K562 treated with DMSO at 1 percent for 4 hours (cell line): Measurements from ENCODE around the gene C14orf119. TPM values are rescaled to one million over a fixed set of nuclear protein-coding genes. Genes with fewer than 3 reads are reported as not detected.

ENCODE experiments used
- total RNA-seq: library from RNA; unstranded; fragments of 300-600 nt; gene quantifications from 2 replicates; pipeline ENCODE4 v1.2.3, GENCODE V29; 2022; ENCODE audit not compliant: insufficient read depth

C14orf119 gene, protein sequence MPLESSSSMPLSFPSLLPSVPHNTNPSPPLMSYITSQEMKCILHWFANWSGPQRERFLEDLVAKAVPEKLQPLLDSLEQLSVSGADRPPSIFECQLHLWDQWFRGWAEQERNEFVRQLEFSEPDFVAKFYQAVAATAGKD
- 37.4 and 41.8 TPM in 2 replicates for total RNA-seq

DNA sequence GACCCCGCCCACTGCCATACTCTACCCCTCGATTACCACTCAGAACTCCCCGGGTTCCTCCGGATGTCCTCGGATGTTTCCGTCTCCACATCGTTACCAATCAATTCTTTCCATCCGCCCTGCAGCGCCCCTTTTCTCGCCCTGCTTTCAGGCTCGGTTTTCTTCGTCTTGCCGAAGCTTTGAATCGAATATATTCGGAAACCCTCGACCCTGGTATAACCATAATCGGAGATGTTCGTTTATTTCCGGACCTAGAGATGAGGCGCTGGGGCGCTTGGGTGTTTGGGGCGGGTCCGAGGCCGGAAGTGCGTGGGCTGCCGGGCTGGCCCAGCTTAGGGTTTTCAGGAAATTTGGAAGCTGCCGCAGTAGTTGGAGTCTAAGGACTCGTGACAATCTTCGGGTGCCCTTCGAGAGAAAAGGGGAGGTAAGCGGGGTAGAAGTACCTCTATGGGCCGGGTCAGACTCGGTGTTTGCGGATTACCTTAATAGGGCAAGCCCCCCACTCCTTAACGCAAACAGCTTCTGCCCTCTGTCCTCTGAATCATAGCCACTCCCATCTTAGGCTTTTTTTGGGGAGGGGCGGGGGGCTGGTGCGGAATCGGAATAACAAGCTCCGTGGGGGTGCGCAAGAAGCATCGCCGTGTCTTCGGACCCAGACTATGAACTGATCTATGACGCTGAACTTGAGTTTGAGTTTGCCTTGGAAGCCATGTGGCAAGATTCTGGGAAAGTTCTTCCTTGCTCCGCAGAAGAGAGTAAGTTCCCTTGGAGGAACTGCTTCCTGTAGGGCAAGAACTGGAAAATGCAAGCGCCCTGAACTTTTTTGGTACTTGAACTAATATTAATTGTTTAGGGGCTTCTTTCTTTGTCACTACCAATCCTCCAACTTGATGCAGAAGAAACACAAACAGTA lies at the start of gene C14orf119:
Gene C14orf119, plus strand, starts transcription at position 310 of the 913 bp plus-strand sequence. CDS start 2,154 bp downstream, outside the sequence.

DNA sequence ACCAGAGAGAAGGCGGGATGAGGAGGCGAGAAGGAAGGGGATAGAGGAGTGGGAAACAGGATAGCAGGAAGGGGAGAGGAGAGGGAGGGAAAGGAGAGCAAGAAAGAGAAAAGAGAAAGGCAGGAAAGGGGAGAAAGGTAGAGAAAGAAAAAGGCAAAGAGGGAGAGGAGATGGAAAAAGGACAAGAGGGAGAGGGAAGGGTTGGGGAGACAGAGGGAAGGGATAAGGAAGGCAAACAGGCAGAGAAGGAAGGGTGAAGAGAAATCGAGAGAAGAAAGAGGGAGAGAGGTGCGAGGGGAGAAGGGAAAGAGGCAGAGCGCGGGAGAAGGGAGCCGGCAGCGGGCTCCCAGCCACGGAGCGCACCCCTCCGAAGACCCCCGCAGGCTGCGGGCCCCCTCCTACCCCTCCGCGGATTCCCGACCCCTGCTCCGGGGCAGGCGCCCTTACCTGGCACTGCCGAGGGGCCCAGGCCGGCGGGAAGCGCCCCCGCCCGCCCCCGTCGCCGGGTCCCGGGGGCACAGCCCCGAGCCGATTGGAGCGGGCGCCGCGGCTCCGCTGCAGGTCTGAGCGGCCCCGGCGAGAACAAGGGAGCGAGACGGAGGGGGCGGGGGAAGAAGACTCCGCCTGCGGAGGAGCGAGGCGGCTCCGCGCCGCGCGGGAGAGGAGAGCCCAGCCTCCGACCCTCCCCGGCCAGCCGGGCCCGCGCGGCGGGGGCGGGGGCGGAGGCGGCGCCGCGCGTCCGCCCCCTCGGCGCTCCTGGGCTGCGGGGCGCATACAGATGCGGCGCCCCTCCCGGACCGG lies 38.1 kb upstream of the C14orf119 start, which contains the start of gene CDH24:
Gene CDH24, minus strand, starts transcription at position 565 of the 801 bp plus-strand sequence. CDS start 1,787 bp downstream, outside the sequence.

DNA sequence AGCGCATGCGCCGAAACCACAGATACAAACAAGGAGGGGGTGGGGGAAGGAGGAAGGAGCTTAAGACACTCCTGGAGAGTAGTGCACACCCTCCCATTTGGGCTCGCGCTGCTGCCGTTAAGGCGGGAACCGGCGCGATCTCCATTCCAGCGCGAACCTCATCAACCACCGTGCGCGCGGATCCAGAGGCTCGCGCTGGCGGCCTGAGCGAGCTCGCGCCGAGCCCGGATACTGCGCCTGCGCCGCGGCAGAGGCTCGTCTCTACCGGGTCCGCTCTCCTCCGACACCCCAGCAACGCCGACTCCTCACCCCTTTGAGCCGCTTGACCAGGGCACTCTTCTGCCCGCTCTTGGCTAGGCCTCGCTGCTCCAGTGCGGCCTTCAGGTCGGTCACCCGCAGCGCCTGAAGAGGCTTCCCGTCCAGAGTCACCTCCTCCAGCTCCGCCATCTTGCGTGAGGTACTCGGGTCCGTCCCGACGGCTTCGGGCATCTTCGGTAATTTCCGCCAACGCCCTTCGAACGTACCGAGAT lies 574 bp upstream of the C14orf119 start, which contains the start of gene ACIN1:
Gene ACIN1, minus strand, starts transcription at position 471 of the 530 bp plus-strand sequence. Its CDS starts 24 bp downstream, at position 447.

DNA sequence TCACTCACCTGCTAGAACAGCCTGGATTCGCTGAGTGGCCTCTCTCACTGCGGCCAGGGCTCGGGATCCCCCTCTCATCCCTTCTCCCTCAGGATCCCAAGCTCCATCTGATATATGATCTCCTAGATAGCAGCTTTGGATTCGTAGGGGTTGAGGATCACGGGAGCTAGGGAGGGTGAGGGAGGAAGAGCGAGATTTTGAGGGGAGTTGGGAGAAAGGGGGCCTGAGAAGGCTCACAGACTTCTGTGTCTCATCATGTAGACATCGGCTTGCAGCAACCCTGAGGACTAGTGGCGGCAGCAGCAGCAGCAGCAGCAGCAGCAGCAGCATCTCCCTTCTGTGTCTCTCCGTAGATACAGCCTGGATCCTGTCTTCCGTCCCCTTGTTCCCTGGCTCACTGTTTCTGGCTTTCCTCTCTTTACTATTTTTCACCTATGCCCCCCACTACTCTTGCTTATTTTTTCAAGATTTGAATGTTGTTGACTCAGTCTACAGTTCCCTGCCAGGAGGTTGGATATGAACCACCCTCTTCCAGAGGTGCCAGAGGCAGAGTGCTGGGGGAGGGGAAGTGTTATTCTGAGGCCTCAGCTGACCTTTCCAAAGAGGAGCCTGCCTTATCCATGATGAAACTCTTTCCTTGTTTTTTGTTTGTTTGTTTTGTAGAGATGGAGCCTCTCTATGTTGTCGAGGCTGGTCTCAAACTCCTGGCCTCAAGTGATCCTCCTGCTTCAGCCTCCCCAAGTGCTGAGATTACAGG lies 9.5 kb downstream of the C14orf119 start, which contains the start of gene CIROP:
Gene CIROP, minus strand, starts transcription at position 399 of the 757 bp plus-strand sequence. Its CDS starts 69 bp downstream, at position 330.

DNA sequence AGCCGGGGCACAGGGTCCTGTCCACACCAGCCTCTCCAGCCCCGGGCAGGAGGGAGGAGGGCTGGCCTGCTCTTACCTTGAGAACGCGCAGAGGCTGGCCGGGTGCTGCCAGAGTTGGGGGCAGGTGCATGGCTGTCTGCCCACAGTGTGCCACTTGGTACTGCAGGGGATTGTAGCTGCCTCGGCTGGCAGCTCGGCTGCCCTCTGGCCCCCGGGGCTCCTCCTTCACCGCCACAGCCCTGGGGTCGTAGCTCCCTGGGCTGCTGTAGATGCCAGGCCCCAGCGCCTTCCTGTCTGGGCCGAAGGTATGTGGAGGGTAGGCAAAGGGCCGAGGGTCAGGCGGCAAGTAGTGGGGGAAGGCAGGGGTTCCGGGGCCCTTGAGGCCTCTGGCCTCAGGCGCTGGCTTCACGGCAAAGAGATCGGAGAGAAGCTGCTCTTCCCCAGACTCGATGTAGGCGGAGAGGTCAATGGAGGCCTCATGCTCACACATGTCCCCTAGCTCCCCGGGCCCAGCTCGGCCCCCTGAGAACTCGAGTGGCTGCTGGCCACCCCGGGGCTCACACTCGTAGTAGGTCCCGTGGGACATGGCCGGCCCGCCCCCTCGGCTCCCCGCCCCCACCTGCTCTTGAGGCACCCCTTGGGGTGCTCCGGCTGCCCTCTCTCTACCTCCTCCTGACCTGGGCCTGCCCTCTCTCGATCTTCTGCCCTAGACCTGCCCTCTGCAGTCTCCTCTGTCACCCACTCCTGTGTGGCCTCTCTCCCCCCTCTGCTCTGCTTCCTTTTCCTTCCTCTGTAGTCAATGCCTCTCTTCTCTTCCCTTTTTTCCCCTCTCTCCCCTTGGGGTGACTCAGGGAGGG lies 23.4 kb downstream of the C14orf119 start, which contains the start of gene CEBPE:
Gene CEBPE, minus strand, starts transcription at position 750 of the 857 bp plus-strand sequence. Its CDS starts 164 bp downstream, at position 586.

Other genes with a start within 250 kb of the C14orf119 start
- 40.9 and 49.4 TPM in 2 replicates for gene LRP10, start 223.8 kb upstream of the C14orf119 start, total RNA-seq
- 2.6 and 3.2 TPM in 2 replicates for gene REM2, start 212.3 kb upstream of the C14orf119 start, total RNA-seq
- 21.8 and 38.3 TPM in 2 replicates for gene RBM23, start 176.4 kb upstream of the C14orf119 start, total RNA-seq
- 89.0 and 103 TPM in 2 replicates for gene PRMT5, start 166.1 kb upstream of the C14orf119 start, total RNA-seq
- gene HAUS4, start 138.4 kb upstream of the C14orf119 start, total RNA-seq = 95.0 and 103 TPM in 2 replicates
- gene AJUBA, start 113.0 kb upstream of the C14orf119 start, total RNA-seq = 22.0 and 24.4 TPM in 2 replicates
- gene C14orf93, start 85.4 kb upstream of the C14orf119 start, total RNA-seq = 20.4 and 22.2 TPM in 2 replicates
- 132 and 139 TPM in 2 replicates for gene PSMB5, start 60.6 kb upstream of the C14orf119 start, total RNA-seq
- gene PSMB11, start 53.3 kb upstream of the C14orf119 start, total RNA-seq = not detected in 2 replicates
- gene CDH24, start 38.0 kb upstream of the C14orf119 start, total RNA-seq = 15.0 and 18.2 TPM in 2 replicates
- 81.9 and 107 TPM in 2 replicates for gene ACIN1, start 369 bp upstream of the C14orf119 start, total RNA-seq
- not detected in 2 replicates for gene CIROP, start 9.5 kb downstream of the C14orf119 start, total RNA-seq
- not detected in 2 replicates for gene CEBPE, start 23.8 kb downstream of the C14orf119 start, total RNA-seq
- 3.0 and 7.0 TPM in 2 replicates for gene SLC7A8, start 88.2 kb downstream of the C14orf119 start, total RNA-seq
- not detected in 2 replicates for gene RNF212B, start 142.4 kb downstream of the C14orf119 start, total RNA-seq
- 9.7 and 10.7 TPM in 2 replicates for gene HOMEZ, start 190.6 kb downstream of the C14orf119 start, total RNA-seq
- 7.0 and 7.3 TPM in 2 replicates for gene PPP1R3E, start 207.4 kb downstream of the C14orf119 start, total RNA-seq
- gene BCL2L2, start 211.3 kb downstream of the C14orf119 start, total RNA-seq = 13.9 and 16.1 TPM in 2 replicates
- 110 and 120 TPM in 2 replicates for gene PABPN1, start 226.0 kb downstream of the C14orf119 start, total RNA-seq